ENCODE results near the gene MVB12B.

GRCh38 chr9:126471084-126471624 is 144.5 kb downstream of the MVB12B start:
- no peak for TF ChIP-seq USF2 (CRISPR knock-in tag; IDR thresholded peaks at IDR 0.05)
- TF ChIP-seq KAT7 (CRISPR knock-in tag; IDR thresholded peaks at IDR 0.05; ENCODE audit: borderline replicate concordance), result no peak
- TF ChIP-seq CTCF (IDR thresholded peaks at IDR 0.05), result no peak
- TF ChIP-seq SP1 (CRISPR knock-in tag; conservative IDR thresholded peaks at IDR 0.05), result no peak
- no peak for TF ChIP-seq ESRRA (CRISPR knock-in tag; IDR thresholded peaks at IDR 0.05; ENCODE audit: borderline replicate concordance)
- no peak for TF ChIP-seq ATF1 (CRISPR knock-in tag; IDR thresholded peaks at IDR 0.05)
- no peak for TF ChIP-seq ETV6 (CRISPR knock-in tag; IDR thresholded peaks at IDR 0.05)
- TF ChIP-seq HMGXB4 (CRISPR knock-in tag; IDR thresholded peaks at IDR 0.05), result no peak
- TF ChIP-seq, protein P1, sequence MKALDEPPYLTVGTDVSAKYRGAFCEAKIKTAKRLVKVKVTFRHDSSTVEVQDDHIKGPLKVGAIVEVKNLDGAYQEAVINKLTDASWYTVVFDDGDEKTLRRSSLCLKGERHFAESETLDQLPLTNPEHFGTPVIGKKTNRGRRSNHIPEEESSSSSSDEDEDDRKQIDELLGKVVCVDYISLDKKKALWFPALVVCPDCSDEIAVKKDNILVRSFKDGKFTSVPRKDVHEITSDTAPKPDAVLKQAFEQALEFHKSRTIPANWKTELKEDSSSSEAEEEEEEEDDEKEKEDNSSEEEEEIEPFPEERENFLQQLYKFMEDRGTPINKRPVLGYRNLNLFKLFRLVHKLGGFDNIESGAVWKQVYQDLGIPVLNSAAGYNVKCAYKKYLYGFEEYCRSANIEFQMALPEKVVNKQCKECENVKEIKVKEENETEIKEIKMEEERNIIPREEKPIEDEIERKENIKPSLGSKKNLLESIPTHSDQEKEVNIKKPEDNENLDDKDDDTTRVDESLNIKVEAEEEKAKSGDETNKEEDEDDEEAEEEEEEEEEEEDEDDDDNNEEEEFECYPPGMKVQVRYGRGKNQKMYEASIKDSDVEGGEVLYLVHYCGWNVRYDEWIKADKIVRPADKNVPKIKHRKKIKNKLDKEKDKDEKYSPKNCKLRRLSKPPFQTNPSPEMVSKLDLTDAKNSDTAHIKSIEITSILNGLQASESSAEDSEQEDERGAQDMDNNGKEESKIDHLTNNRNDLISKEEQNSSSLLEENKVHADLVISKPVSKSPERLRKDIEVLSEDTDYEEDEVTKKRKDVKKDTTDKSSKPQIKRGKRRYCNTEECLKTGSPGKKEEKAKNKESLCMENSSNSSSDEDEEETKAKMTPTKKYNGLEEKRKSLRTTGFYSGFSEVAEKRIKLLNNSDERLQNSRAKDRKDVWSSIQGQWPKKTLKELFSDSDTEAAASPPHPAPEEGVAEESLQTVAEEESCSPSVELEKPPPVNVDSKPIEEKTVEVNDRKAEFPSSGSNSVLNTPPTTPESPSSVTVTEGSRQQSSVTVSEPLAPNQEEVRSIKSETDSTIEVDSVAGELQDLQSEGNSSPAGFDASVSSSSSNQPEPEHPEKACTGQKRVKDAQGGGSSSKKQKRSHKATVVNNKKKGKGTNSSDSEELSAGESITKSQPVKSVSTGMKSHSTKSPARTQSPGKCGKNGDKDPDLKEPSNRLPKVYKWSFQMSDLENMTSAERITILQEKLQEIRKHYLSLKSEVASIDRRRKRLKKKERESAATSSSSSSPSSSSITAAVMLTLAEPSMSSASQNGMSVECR (CRISPR knock-in tag; IDR thresholded peaks at IDR 0.05; ENCODE audit: borderline replicate concordance), result no peak

All from WTC11 (cell line).